ENCODE data around the gene ROR1.

Gene ROR1

GRCh38 chr1:63825111-63825510 lies 51.3 kb downstream of the ROR1 start:
- DNase-seq (ENCODE audit: low read depth) = no peak

DNA sequence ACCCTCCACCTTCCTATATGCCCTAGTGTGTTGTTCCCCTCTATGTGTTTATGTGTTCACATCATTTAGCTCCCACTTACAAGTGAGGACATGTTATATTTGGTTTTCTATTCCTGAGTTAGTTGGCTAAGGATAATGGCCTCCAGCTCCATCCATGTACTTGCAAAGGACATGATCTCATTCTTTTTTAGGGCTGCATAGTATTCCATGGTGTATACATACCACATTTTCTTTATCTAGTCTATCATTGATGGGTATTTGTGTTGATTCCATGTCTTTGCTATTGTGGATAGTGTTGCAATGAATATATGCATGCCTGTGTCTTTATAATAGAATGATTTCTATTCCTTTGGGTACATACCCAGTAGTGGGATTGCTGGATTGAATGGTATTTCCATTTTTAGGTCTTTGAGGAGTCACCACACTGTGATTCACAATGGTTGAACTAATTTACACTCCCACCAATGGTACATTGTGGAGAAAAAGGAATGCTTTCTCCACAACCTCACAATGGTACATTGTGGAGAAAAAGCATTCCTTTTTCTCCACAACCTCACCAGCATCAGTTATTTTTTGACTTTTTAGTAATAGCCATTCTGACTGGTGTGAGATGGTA lies 52.5 kb downstream of the ROR1 start:
- DNase-seq (ENCODE audit: low read depth) = peak; percentile 17

- peak; percentile 10 for DNase-seq (ENCODE audit: low read depth)
These were observed 53.8 kb downstream of the ROR1 start for GRCh38 chr1:63827411-63828321.

- no peak for DNase-seq (ENCODE audit: low read depth)
These were observed 54.7 kb downstream of the ROR1 start for GRCh38 chr1:63828322-63829044.

- DNase-seq (ENCODE audit: low read depth) = peak; percentile 9
These were observed 55.8 kb downstream of the ROR1 start for GRCh38 chr1:63829349-63830327.

GRCh38 chr1:63831409-63831808 lies 57.6 kb downstream of the ROR1 start:
- no peak for DNase-seq (ENCODE audit: low read depth)

- DNase-seq (ENCODE audit: low read depth) = no peak
These were observed 59.7 kb downstream of the ROR1 start for GRCh38 chr1:63833363-63834119.

- no peak for DNase-seq (ENCODE audit: low read depth)
These were observed 61.3 kb downstream of the ROR1 start for GRCh38 chr1:63835128-63835527.

DNA sequence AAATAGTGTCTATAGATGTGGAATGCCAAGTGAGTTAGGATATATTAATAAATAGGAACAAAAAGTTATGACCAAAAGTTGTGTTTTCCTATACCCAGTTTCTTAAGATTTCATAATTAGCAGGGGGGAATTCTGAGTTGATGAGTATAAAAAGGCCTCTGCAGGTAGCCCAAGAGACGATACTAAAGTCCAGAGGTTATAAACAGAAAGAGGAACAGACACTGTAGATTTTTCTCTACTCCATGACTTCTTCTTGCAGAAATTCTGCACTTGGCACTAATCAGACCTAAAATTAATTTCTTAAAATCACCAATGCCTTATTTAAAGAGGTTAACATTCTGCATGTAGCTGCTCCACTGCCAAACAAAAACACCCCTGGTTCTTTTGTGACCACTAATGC lies 62.6 kb downstream of the ROR1 start:
- no peak for DNase-seq (ENCODE audit: low read depth)

DNA sequence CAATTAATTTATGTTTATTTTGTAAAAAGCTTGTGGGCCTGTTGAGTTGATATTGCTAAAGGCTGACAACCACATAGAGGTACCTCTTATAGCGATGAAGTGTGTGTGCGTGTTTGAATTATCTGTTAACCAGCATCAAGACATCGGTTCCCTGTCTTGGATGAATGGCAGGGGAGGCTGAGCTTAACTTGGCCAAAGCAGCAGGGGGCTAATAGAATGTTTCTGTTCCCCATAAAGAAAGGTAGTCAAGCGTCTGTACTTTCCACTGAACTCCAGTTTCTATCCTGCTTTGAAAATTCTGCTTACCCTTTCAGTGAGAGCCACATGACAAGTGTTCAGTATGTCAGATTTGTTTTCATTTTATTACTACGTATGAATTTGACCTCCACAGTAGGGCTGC lies 63.0 kb downstream of the ROR1 start:
- DNase-seq (ENCODE audit: low read depth) = no peak

DNA sequence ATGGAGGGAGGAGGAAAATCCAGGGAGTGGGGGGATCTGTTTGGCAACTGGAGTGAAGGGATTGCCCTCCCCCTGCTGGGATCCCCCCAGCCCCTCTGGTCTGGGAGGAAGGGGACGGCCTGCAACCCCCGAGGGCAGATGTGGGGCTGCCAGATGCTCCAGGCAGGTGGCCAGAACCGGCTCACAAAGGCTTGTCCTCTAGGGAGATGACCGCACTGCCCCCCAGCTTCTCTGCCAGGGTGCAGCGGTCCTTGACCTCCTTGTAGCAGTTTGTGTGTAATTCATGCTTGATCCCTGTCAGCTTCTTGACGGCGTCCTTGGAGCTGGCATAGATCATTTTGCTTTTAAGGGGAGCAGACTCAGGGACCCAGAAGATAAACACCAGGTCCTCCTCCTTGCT lies 69.2 kb downstream of the ROR1 start:
- DNase-seq (ENCODE audit: low read depth) = no peak

GRCh38 chr1:63843884-63844283 lies 70.1 kb downstream of the ROR1 start:
- no peak for DNase-seq (ENCODE audit: low read depth)

GRCh38 chr1:63845346-63845745 lies 71.5 kb downstream of the ROR1 start:
- no peak for DNase-seq (ENCODE audit: low read depth)

DNA sequence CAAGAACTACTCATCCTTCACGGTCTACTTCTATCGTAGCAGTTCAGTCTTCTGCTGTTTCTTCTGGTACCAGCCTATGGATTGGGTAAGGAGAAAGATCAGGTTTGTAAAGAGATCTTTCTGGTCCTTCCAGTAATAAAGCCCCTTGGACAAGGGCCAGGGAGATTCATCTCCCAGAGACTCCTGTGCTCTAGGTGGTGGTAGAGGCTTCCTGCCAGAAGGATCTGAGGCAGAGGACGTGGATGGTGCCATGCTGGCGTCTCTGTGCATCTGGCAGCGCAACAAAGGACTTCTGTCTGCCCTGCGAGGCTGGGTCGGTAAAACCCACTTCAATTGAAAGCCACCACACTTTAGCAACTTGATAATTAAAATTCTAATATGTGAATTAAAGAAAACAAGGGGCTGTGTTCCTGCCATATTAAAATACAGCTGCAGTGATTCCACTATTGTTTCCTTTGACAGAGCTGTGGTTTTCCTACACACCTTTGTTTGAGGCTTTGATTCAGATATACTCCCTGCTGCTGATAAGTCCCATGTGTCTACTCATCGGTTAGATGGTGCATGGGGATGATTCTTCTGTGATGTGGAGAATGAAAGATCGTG lies 73.6 kb downstream of the ROR1 start:
- DNase-seq (ENCODE audit: low read depth) = no peak

DNA sequence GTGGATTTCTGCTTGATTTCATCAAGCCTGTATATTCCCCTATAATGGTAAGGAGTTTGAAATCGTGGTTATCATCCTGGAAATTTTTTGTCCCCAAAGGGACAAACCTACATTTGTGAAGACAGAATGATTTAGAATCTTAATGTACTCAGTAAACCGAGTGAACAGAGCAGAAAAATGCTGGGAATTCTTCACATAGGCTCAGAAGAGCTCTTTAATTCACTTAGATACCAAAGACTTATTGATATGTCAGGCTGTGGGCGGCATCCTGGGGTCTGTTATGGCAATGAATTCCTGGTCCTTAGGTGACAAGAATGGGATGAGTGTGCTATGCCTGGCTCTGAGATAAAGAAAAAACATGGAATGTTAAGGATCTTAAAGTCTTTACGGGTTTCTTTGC lies 74.9 kb downstream of the ROR1 start:
- DNase-seq (ENCODE audit: low read depth) = no peak

GRCh38 chr1:63849149-63849548 lies 75.3 kb downstream of the ROR1 start:
- DNase-seq (ENCODE audit: low read depth) = no peak

GRCh38 chr1:63854091-63854490 lies 80.3 kb downstream of the ROR1 start:
- no peak for DNase-seq (ENCODE audit: low read depth)

DNA sequence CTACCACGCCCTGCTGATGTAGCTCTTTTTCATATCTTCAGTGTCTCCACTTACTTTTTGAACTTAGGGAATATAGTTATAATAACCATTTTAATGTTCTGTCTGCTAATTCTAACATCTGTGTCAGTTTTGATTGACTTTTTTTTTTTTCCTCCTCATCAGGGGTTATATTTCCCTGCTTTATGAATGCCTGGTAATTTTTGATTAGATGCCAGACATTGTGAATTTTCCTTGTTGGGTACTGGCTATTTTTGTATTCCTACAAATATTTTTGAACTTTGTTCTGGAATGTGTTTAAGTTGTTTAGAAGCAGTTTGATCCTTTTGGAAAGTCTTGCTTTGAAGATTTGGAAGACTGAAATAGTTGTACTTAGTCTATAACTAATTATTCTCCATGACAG lies 82.1 kb downstream of the ROR1 start:
- no peak for DNase-seq (ENCODE audit: low read depth)

GRCh38 chr1:63856924-63857323 lies 83.1 kb downstream of the ROR1 start:
- DNase-seq (ENCODE audit: low read depth) = no peak

- no peak for DNase-seq (ENCODE audit: low read depth)
These were observed 83.7 kb downstream of the ROR1 start for GRCh38 chr1:63857478-63857877.

DNA sequence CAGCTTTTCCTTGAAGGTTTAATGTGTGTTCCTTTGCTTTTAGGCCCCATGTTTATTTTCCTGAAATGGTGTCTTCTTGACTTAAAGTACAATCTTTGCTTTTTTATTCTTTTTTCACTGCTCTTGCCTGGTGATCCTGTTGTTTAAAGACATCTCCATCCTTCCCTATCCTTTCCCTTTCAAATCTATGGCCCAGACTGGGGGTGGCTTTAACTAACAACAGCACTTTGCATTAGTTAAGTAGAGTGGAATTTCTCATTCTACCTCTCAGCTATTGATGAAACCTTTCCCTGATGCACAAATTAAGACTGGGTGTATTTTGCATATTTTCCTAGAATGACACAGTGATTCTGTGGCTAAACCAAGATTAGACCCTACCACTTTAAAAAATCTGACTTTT lies 84.3 kb downstream of the ROR1 start:
- DNase-seq (ENCODE audit: low read depth) = no peak
